SW480 (cell line): ENCODE measurements around the gene SFTPA2.
"Not testable (repeated sequence)": the region's sequence is repeated elsewhere in the genome, so short reads cannot be mapped to it uniquely, and the experiment has no call there.

Experiments
- DNase-seq: peaks from one replicate; pipeline ENCODE4 v3.0.0-alpha.2; 2016; ENCODE audit warnings: low spot score

Gene SFTPA2

GRCh38 chr10:79509934-79510508 lies 50.2 kb downstream of the SFTPA2 start:
- not testable (repeated sequence) for DNase-seq

GRCh38 chr10:79509306-79509933 lies 50.8 kb downstream of the SFTPA2 start:
- not testable (repeated sequence) for DNase-seq

- not testable (repeated sequence) for DNase-seq
Observed at GRCh38 chr10:79508245-79508644, 52.0 kb downstream of the SFTPA2 start.

GRCh38 chr10:79507440-79508167 lies 52.6 kb downstream of the SFTPA2 start:
- no peak for DNase-seq
